Mucosa of descending colon (tissue), 3 donors: Measurements from ENCODE around the gene LBX2. TPM values are rescaled to one million over a fixed set of nuclear protein-coding genes. Genes with fewer than 3 reads are reported as not detected.

ENCODE experiments used
- ATAC-seq: fragments of 200-7000 bp; cut with Tn5 transposase; one replicate; pipeline ENCODE4 v1.9.1; 2020; ENCODE audit warnings: mild to moderate bottlenecking, moderate library complexity
- DNase-seq, 3 donors: peaks; one replicate each; pipeline ENCODE4 v3.0.0-alpha.2; 2020
- H3K36me3 ChIP-seq: fragments of 200-600 bp; one replicate; pipeline ENCODE4 v1.8.0; 2021; ENCODE audit warnings: low read depth, mild to moderate bottlenecking
- H3K4me1 ChIP-seq: fragments of 200-600 bp; one replicate; pipeline ENCODE4 v1.8.0; 2021; ENCODE audit warnings: low read depth, mild to moderate bottlenecking
- H3K4me3 ChIP-seq: fragments of 200-600 bp; one replicate; pipeline ENCODE4 v1.8.0; 2021; ENCODE audit warnings: mild to moderate bottlenecking
- H3K9me3 ChIP-seq: fragments of 200-600 bp; one replicate; pipeline ENCODE4 v1.8.0; 2021; ENCODE audit warnings: mild to moderate bottlenecking
- intact Hi-C, 2 donors: fragments of 100-400 bp; cut with DNase I in 1 of 2; cut with micrococcal nuclease in 1 of 2; formaldehyde crosslinking; loops; one replicate each; pipeline versions ENCODE4 v1.11.0 to v1.11.1; 2022; cut with DNase I, micrococcal nuclease
- total RNA-seq, 3 donors: library from RNA; stranded (reverse); fragmentation: NEBNext Ultra II Directional in 2 of 3; extraction: Animal tissue kit (Norgen Biotek cat#: 25700) in 2 of 3; gene quantifications; one replicate each; pipeline versions ENCODE4 v1.2.1 to v1.2.4, GENCODE V29; 2021 to 2023
- TF ChIP-seq, protein P1 (sequence below): fragments of 200-600 bp; IDR thresholded peaks from one replicate; pipeline ENCODE4 v1.8.0; 2022; ENCODE audit warnings: antibody characterized with exemption, mild to moderate bottlenecking
- donor health status: DM: no; HTN: no; CAD: no; lungs with moderate emphysema.
- donor health status: DM: no; HTN: no; CAD: no.
- donor health status: DM: no; HTN: yes; CAD: no.

Gene LBX2
- total RNA-seq, 3 donors from 2014 or later, result 1.0 to 1.5 (median 1.5) TPM

DNA sequence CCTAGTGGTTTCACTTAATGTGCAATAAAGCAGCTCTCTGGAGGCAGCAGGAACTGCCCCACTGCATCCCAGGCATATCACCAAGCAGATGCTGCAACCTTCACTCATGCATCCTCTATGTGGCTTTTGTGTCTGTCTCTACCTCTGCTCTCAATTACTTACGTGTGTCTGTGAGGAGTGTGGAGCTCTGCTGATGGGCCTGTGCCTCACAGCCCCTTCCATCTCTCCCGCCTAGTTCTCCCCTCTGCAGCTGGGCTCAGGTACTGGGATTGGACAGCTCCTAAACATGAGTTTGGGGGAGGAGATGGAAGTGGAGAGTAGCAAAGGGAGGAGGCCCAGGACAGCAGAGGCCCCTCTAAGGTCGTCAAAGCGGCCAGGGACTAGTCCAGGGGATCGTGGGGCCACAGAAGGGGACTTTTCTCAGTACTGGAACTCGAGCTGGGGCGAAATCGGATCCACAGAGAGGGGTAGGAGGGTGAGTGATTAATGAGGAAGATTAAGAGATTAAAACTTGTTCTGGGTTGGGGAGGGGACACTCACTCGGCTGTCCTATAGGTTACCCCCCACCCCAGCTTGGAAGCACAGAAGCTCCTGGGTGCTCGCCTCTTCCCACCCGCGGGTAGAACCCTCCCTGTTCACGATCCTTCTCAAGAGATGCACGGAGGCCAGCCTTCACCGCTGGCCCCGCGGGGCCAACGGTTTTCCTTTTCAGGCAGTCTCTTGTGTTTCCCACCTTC, 2.1 kb upstream of the LBX2 start:
- intact Hi-C loops, result no loop called here
- Histone ChIP-seq H3K36me3 (no peaks in the 10 kb centered on the region), H3K9me3 (no peaks in the 10 kb centered on the region), H3K4me1 (peaks cover 51% of the 10 kb centered on the region), H3K4me3 (no peak overlapping the region)
- DNase-seq (peak in 1 of 3 donors; percentile 26), ATAC-seq (no peak)
- TF ChIP-seq, protein P1, sequence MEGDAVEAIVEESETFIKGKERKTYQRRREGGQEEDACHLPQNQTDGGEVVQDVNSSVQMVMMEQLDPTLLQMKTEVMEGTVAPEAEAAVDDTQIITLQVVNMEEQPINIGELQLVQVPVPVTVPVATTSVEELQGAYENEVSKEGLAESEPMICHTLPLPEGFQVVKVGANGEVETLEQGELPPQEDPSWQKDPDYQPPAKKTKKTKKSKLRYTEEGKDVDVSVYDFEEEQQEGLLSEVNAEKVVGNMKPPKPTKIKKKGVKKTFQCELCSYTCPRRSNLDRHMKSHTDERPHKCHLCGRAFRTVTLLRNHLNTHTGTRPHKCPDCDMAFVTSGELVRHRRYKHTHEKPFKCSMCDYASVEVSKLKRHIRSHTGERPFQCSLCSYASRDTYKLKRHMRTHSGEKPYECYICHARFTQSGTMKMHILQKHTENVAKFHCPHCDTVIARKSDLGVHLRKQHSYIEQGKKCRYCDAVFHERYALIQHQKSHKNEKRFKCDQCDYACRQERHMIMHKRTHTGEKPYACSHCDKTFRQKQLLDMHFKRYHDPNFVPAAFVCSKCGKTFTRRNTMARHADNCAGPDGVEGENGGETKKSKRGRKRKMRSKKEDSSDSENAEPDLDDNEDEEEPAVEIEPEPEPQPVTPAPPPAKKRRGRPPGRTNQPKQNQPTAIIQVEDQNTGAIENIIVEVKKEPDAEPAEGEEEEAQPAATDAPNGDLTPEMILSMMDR, result no peak

DNA sequence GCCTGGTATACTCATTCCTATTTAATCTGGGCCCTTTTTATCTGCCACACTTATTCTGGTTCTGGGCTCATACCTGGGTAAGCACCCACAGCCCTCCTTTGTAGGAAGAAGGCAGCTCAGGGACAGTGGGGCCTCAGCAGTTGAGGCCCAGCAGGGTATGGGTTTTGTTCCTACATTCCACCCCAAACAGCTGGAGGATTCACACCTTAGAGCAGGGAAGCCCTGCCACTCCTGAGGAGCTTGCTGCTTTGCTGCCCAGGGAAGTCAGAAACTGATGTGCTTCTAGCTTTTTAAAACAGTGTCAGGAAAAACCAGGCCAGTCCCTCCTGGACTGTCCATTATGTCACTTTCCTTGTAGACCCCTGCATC, 1.2 kb upstream of the LBX2 start:
- TF ChIP-seq, protein P1, result no peak
- Histone ChIP-seq H3K9me3 (no peaks in the 10 kb centered on the region), H3K36me3 (no peaks in the 10 kb centered on the region), H3K4me1 (peaks cover 42% of the 10 kb centered on the region), H3K4me3 (no peak overlapping the region)
- ATAC-seq (no peak), DNase-seq (peak in 1 of 3 donors; percentile 4)
- intact Hi-C loops, result no loop called here

DNA sequence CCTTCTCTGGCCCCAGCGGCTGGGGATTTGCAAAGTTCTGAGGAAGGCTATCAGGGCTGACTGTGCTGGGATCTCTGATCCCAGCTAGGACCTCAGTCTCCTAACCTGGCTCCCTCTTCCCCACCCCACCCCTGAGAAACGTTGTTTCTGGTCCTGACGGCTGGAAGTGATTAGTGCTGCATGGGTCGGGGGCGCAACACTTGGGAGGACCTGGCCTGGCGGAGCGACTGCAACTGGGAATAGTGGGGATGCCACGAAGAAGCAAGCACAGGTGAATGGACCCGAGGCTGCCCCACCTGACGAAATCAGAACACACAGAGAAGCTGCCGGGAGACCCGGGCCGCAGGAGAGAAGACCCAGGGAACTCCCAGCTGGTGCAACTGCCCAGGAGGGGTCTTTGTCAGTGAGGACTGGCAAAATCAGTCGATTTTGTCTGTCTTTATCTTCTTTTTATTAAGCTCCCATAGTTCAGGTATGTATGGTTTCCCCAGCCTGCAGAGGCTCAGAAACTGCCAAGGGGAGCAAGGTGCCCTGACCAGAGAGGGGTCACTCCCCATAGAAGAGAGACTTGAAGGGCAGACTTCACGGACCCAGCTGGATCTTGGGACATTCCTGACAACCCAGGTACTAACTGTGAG, 656 bp upstream of the LBX2 start:
- H3K9me3 ChIP-seq, result no peaks in the 10 kb centered on the region
- no peak overlapping the region for H3K4me3 ChIP-seq
- peaks cover 37% of the 10 kb centered on the region for H3K4me1 ChIP-seq
- intact Hi-C loops, result no loop called here
- H3K36me3 ChIP-seq, result no peaks in the 10 kb centered on the region
- ATAC-seq, result no peak
- TF ChIP-seq, protein P1, result no peak
- peak in 1 of 3 donors; percentile 47 for DNase-seq

DNA sequence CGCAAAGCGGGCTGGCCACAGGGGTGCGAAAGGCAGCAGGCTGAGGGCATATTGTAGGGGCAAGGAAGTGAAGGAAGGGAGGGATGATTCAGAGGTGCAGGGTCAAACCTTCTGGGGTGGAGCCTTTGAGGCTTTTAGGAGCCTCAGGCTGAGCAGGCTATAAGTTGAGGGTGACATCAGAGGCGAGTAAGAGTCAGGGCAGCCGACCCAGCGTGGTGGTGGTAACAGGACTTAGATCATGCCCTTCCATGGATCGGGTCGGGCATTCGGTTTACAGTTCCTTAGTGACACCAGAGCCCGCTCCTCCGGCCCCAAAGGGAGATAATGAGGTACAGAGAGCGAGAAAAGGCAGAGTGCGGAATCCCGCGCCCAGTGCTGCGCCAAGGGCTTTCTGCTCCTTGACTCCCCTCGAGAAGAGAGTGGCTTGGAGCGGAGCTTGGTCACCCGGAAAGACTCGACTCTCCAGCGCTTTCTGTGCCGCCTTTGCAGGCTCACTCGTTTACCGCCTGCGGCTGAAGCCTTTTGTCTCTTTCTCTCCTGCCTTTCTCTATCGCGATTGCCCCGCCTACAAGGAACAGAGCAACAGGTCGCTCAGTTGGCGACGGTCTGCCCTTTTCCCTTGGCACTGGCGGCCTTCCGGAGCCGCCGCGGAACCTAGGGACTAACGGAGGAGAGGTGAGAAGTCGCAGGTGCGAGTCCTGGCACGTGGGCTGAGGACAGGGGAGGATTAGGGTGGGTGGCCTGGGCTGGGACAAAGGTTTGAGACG, 720 bp downstream of the LBX2 start:
- TF ChIP-seq, protein P1, result no peak
- no peaks in the 10 kb centered on the region for H3K36me3 ChIP-seq
- peak in 2 of 3 donors; percentile 49 to 59 for DNase-seq
- no peak overlapping the region for H3K4me3 ChIP-seq
- H3K4me1 ChIP-seq, result peaks cover 28% of the 10 kb centered on the region
- intact Hi-C loops, result no loop called here
- peak; percentile 41 for ATAC-seq
- no peaks in the 10 kb centered on the region for H3K9me3 ChIP-seq

DNA sequence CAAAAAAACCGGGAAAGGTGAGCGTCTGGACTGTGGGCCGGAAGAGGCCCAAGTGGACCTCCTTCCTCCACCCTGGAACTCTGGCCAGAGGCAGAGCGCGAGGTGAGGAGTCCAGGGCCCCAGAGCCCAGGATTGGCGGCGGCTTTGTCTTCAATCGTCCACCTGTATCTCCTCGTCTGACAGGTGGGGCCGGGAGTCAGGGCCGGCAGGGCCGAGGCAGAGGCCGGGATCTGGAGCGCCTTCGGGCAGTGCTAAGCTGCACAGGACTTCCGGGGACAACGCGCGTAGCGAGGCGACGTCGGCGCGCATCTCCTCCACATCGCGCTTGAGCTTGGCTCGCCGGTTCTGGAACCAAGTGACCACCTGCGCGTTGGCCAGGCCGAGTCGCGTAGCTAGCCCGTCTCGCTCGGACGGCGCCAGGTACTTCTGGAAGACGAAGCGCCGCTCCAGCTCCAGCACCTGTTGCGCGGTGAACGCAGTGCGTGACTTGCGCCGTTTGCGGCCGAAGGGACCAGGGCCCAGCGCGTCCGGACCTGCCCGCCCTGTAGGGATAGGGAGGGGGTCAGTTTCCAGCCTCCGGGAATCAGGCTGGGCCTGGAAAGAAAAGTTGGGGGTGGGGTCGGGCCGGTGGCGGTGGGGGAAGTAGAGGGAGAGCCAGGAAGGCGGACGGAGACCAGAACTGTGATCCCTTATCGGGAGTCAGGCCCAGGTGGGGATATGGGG, 1.5 kb downstream of the LBX2 start:
- H3K9me3 ChIP-seq, result no peaks in the 10 kb centered on the region
- DNase-seq (peak in 2 of 3 donors; percentile 74), ATAC-seq (peak; percentile 63)
- H3K4me3 ChIP-seq, result no peak overlapping the region
- peaks cover 24% of the 10 kb centered on the region for H3K4me1 ChIP-seq
- TF ChIP-seq, protein P1, result no peak
- no peaks in the 10 kb centered on the region for H3K36me3 ChIP-seq
- intact Hi-C loops, result no loop called here
